HL-60/S4 treated with retinoic acid at 250 ng/mL for 4 days and 3 days (cell line): ENCODE results near the gene CADM2.

Source experiments
- in situ Hi-C: fragments of 300-500 bp; cut with MboI; formaldehyde crosslinking; loops from 2 replicates; pipeline ENCODE4 v1.7.0; 2022; ENCODE audit warnings: low sequenced_read_pairs

Gene CADM2

GRCh38 chr3:85182975-85183752 is 224.4 kb downstream of the CADM2 start:
- in situ Hi-C loops: no loop called here

GRCh38 chr3:85185495-85185894 is 226.7 kb downstream of the CADM2 start:
- in situ Hi-C loops: no loop called here

GRCh38 chr3:85189731-85190130 is 230.9 kb downstream of the CADM2 start:
- in situ Hi-C loops: no loop called here

GRCh38 chr3:85193565-85193964 is 234.8 kb downstream of the CADM2 start:
- in situ Hi-C loops: no loop called here

- in situ Hi-C loops: no loop called here
Measured at GRCh38 chr3:85208650-85209049, 249.9 kb downstream of the CADM2 start.

GRCh38 chr3:85210540-85210939 is 251.8 kb downstream of the CADM2 start:
- in situ Hi-C loops: no loop called here

GRCh38 chr3:85228966-85229365 is 270.2 kb downstream of the CADM2 start:
- in situ Hi-C loops: no loop called here

- in situ Hi-C loops: no loop called here
Measured at GRCh38 chr3:85244091-85244490, 285.3 kb downstream of the CADM2 start.

GRCh38 chr3:85244519-85244918 is 285.7 kb downstream of the CADM2 start:
- in situ Hi-C loops: no loop called here

GRCh38 chr3:85251766-85252165 is 293.0 kb downstream of the CADM2 start:
- in situ Hi-C loops: no loop called here

GRCh38 chr3:85252686-85253085 is 293.9 kb downstream of the CADM2 start:
- in situ Hi-C loops: no loop called here

GRCh38 chr3:85254738-85255137 is 295.9 kb downstream of the CADM2 start:
- in situ Hi-C loops: no loop called here

- in situ Hi-C loops: no loop called here
Measured at GRCh38 chr3:85255949-85256348, 297.2 kb downstream of the CADM2 start.

- in situ Hi-C loops: no loop called here
Measured at GRCh38 chr3:85258326-85258725, 299.5 kb downstream of the CADM2 start.

- in situ Hi-C loops: no loop called here
Measured at GRCh38 chr3:85258819-85259218, 300.0 kb downstream of the CADM2 start.

GRCh38 chr3:85259748-85260147 is 301.0 kb downstream of the CADM2 start:
- in situ Hi-C loops: no loop called here

GRCh38 chr3:85264381-85264780 is 305.6 kb downstream of the CADM2 start:
- in situ Hi-C loops: no loop called here

GRCh38 chr3:85270488-85270887 is 311.7 kb downstream of the CADM2 start:
- in situ Hi-C loops: no loop called here

GRCh38 chr3:85271911-85272310 is 313.1 kb downstream of the CADM2 start:
- in situ Hi-C loops: no loop called here

GRCh38 chr3:85288257-85288656 is 329.5 kb downstream of the CADM2 start:
- in situ Hi-C loops: no loop called here

GRCh38 chr3:85297291-85297690 is 338.5 kb downstream of the CADM2 start:
- in situ Hi-C loops: no loop called here

GRCh38 chr3:85298032-85298431 is 339.2 kb downstream of the CADM2 start:
- in situ Hi-C loops: no loop called here

- in situ Hi-C loops: no loop called here
Measured at GRCh38 chr3:85303156-85303555, 344.4 kb downstream of the CADM2 start.
